Tibial nerve (tissue), 4 donors: ENCODE data around the gene NNAT.

Experiments used
- EP300 ChIP-seq, 2 donors: sonication (generic); formaldehyde crosslinking; IDR thresholded peaks; one replicate each; pipeline ENCODE4 v1.6.1; 2017; ENCODE audit warnings: antibody characterized with exemption in 2 of 2, mild to moderate bottlenecking in 1 of 2
- POLR2A ChIP-seq, 2 donors: fragments of 450-650 bp; IDR thresholded peaks; one replicate each; pipeline ENCODE4 v1.6.1; 2017; ENCODE audit warnings: antibody characterized with exemption in 2 of 2, mild to moderate bottlenecking in 2 of 2, moderate library complexity in 2 of 2
- TF ChIP-seq, protein P1 (sequence below), 5 experiments: fragments of 200-600 bp in 3 of 5; fragments of 450-650 bp in 2 of 5; sonication (generic) in 3 of 5; IDR thresholded peaks; one replicate each; pipeline ENCODE4 v1.5.1; 2016 to 2019; ENCODE audit warnings: antibody characterized with exemption in 5 of 5, mild to moderate bottlenecking in 3 of 5, moderate library complexity in 2 of 5

- TF ChIP-seq, protein P1, sequence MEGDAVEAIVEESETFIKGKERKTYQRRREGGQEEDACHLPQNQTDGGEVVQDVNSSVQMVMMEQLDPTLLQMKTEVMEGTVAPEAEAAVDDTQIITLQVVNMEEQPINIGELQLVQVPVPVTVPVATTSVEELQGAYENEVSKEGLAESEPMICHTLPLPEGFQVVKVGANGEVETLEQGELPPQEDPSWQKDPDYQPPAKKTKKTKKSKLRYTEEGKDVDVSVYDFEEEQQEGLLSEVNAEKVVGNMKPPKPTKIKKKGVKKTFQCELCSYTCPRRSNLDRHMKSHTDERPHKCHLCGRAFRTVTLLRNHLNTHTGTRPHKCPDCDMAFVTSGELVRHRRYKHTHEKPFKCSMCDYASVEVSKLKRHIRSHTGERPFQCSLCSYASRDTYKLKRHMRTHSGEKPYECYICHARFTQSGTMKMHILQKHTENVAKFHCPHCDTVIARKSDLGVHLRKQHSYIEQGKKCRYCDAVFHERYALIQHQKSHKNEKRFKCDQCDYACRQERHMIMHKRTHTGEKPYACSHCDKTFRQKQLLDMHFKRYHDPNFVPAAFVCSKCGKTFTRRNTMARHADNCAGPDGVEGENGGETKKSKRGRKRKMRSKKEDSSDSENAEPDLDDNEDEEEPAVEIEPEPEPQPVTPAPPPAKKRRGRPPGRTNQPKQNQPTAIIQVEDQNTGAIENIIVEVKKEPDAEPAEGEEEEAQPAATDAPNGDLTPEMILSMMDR (IDR thresholded peaks at IDR 0.05), result no peak
- TF ChIP-seq POLR2A (IDR thresholded peaks at IDR 0.05), result no peak
- TF ChIP-seq EP300 (IDR thresholded peaks at IDR 0.05), result no peak
These were observed 43.0 kb downstream of the NNAT start for GRCh38 chr20:37564016-37564387.
